WTC11 (cell line): ENCODE data around the gene DCLK1. TPM values are rescaled to one million over a fixed set of nuclear protein-coding genes. Genes with fewer than 3 reads are reported as not detected.

Experiments
- ATAC-seq: fragments of 200-7000 bp; cut with Tn5 transposase; 2 replicates; pipeline ENCODE4 v1.10.0; 2021; ENCODE audit warnings: mild to moderate bottlenecking, moderate library complexity
- CTCF ChIA-PET: fragments of 300-600 bp; sonication (Branson Sonifier 250); formaldehyde crosslinking; loops from one replicate; lab custom pipeline; 2021; ENCODE audit warnings: antibody characterized with exemption; lab: Charles Lee
- POLR2A ChIA-PET: fragments of 350-600 bp; sonication (Branson Sonifier 250); formaldehyde crosslinking; loops from one replicate; lab custom pipeline; 2021; ENCODE audit warnings: antibody characterized with exemption; lab: Charles Lee
- DNase-seq: peaks from one replicate; pipeline ENCODE4 v3.0.0; 2021; ENCODE audit warnings: low spot score
- H3K27ac Mint-ChIP-seq: 2 replicates; pipeline ENCODE4 v1.8.0; 2021; ENCODE audit warnings: mixed read lengths
- H3K27me3 Mint-ChIP-seq: 2 replicates; pipeline ENCODE4 v1.8.0; 2021; ENCODE audit warnings: low read depth, mild to moderate bottlenecking, moderate library complexity, mixed read lengths
- H3K36me3 Mint-ChIP-seq: 2 replicates; pipeline ENCODE4 v1.8.0; 2021; ENCODE audit warnings: mixed read lengths
- H3K4me1 Mint-ChIP-seq: 2 replicates; pipeline ENCODE4 v1.8.0; 2022; ENCODE audit warnings: mixed read lengths
- H3K4me3 Mint-ChIP-seq: 2 replicates; pipeline ENCODE4 v1.8.0; 2021; ENCODE audit warnings: mild to moderate bottlenecking, moderate library complexity, mixed read lengths
- H3K9me3 Mint-ChIP-seq: 2 replicates; pipeline ENCODE4 v1.8.0; 2021; ENCODE audit warnings: mixed read lengths
- AR ChIP-seq: fragments of 250-450 bp; sonication (Bioruptor Pico); IDR thresholded peaks from 2 replicates; pipeline ENCODE4 v1.9.0; 2021; ENCODE audit warnings: mild to moderate bottlenecking
- ATF6 ChIP-seq: sonication (generic); formaldehyde crosslinking; IDR thresholded peaks from 2 replicates; pipeline ENCODE4 v1.8.1; 2023; ENCODE audit warnings: mild to moderate bottlenecking, missing genetic modification reagents
- CREB1 ChIP-seq: sonication (generic); formaldehyde crosslinking; IDR thresholded peaks from 2 replicates; pipeline ENCODE4 v1.8.0; 2023; ENCODE audit warnings: mild to moderate bottlenecking, missing genetic modification reagents
- FOXP4 ChIP-seq: sonication (generic); formaldehyde crosslinking; IDR thresholded peaks from 2 replicates; pipeline ENCODE4 v1.8.0; 2022; ENCODE audit warnings: mild to moderate bottlenecking, missing genetic modification reagents
- GRHL2 ChIP-seq: fragments of 250-450 bp; sonication (Bioruptor Pico); IDR thresholded peaks from 2 replicates; pipeline ENCODE4 v1.8.0; 2022; ENCODE audit warnings: mild to moderate bottlenecking, moderate library complexity; ENCODE audit not compliant: insufficient replicate concordance, severe bottlenecking
- HMGA2 ChIP-seq: fragments of 250-450 bp; sonication (Bioruptor Pico); IDR thresholded peaks from 2 replicates; pipeline ENCODE4 v1.4.0; 2021; ENCODE audit warnings: mild to moderate bottlenecking, moderate library complexity
- IRF1 ChIP-seq: sonication (generic); formaldehyde crosslinking; IDR thresholded peaks from 2 replicates; pipeline ENCODE4 v1.8.0; 2023; ENCODE audit warnings: missing genetic modification reagents
- MLX ChIP-seq: sonication (generic); formaldehyde crosslinking; IDR thresholded peaks from 2 replicates; pipeline ENCODE4 v1.8.1; 2023; ENCODE audit warnings: mild to moderate bottlenecking, missing genetic modification reagents, moderate library complexity
- MYBL2 ChIP-seq: sonication (generic); formaldehyde crosslinking; IDR thresholded peaks from 2 replicates; pipeline ENCODE4 v1.8.1; 2023; ENCODE audit warnings: mild to moderate bottlenecking, moderate library complexity, missing genetic modification reagents
- NR3C1 ChIP-seq: sonication (generic); formaldehyde crosslinking; conservative IDR thresholded peaks from 2 replicates; pipeline ENCODE4 v1.8.1; 2023; ENCODE audit warnings: low read depth, mild to moderate bottlenecking, missing genetic modification reagents
- STAT6 ChIP-seq: sonication (generic); formaldehyde crosslinking; conservative IDR thresholded peaks from 2 replicates; pipeline ENCODE4 v1.8.1; 2023; ENCODE audit warnings: mild to moderate bottlenecking, low read depth, missing genetic modification reagents, moderate library complexity
- TP53 ChIP-seq: sonication (generic); formaldehyde crosslinking; IDR thresholded peaks from 2 replicates; pipeline ENCODE4 v1.8.1; 2023; ENCODE audit warnings: mild to moderate bottlenecking, missing genetic modification reagents
- ZBTB21 ChIP-seq: sonication (generic); formaldehyde crosslinking; IDR thresholded peaks from 2 replicates; pipeline ENCODE4 v1.8.1; 2023; ENCODE audit warnings: mild to moderate bottlenecking, missing genetic modification reagents, borderline replicate concordance
- ZBTB43 ChIP-seq: sonication (generic); formaldehyde crosslinking; IDR thresholded peaks from 2 replicates; pipeline ENCODE4 v1.8.1; 2023; ENCODE audit warnings: mild to moderate bottlenecking, missing genetic modification reagents
- total RNA-seq: library from RNA; stranded (reverse); gene quantifications from 3 replicates; pipeline ENCODE4 v1.2.3, GENCODE V29; 2021

Gene DCLK1
- total RNA-seq, 1 experiment from 2014 or later, result 18.5 TPM

GRCh38 chr13:35996360-35996759 is 134.8 kb downstream of the DCLK1 start (continued):
- TF ChIP-seq ATF6 (CRISPR knock-in tag), result no peak
- TF ChIP-seq ZBTB21 (CRISPR knock-in tag), result no peak
- no peak for TF ChIP-seq MYBL2 (CRISPR knock-in tag)
- TF ChIP-seq IRF1 (CRISPR knock-in tag), result no peak
- no peak for TF ChIP-seq GRHL2

- CTCF ChIA-PET, result interaction anchor here (1.2 to 1.6 kb wide), 2 partner anchors 280 to 288 kb away, joined by 3 to 4 read pairs; no protein-coding TSS in a partner anchor
These were observed 136.0 kb downstream of the DCLK1 start for GRCh38 chr13:35995136-35995535.

GRCh38 chr13:35994131-35994966 is 136.8 kb downstream of the DCLK1 start:
- H3K36me3 Mint-ChIP-seq, result no peaks in the 10 kb centered on the region
- H3K9me3 Mint-ChIP-seq, result peaks cover 5% of the 10 kb centered on the region; the same call in 1 of the 2 replicates
- ChIA-PET POLR2A (no interaction called here), CTCF (interaction anchor here (0.6 to 1.7 kb wide), 4 partner anchors 10 to 368 kb away, joined by 3 to 4 read pairs (median 3); no protein-coding TSS in a partner anchor)
- peaks cover 68% of the 10 kb centered on the region for H3K4me1 Mint-ChIP-seq
- H3K4me3 Mint-ChIP-seq, result no peak overlapping the region
- DNase-seq (no peak), ATAC-seq (no peak)
- no peaks in the 10 kb centered on the region for H3K27me3 Mint-ChIP-seq
- peak overlapping the region; percentile 40 for H3K27ac Mint-ChIP-seq
- no peak for TF ChIP-seq MLX
- no peak for TF ChIP-seq ZBTB43
- TF ChIP-seq IRF1 (CRISPR knock-in tag), result no peak
- no peak for TF ChIP-seq FOXP4 (CRISPR knock-in tag)
- TF ChIP-seq STAT6, result no peak
- TF ChIP-seq NR3C1 (CRISPR knock-in tag), result no peak
- TF ChIP-seq CREB1 (CRISPR knock-in tag), result no peak
- no peak for TF ChIP-seq HMGA2 (CRISPR knock-in tag)

More at GRCh38 chr13:35995136-35995535, 136.0 kb downstream of the DCLK1 start:
- TF ChIP-seq NR3C1 (CRISPR knock-in tag) (no peak), TP53 (no peak), AR (CRISPR knock-in tag) (no peak)
- POLR2A ChIA-PET, result no interaction called here
- H3K27me3 Mint-ChIP-seq, result no peaks in the 10 kb centered on the region
- DNase-seq, result no peak
- H3K4me3 Mint-ChIP-seq, result no peak overlapping the region
- H3K27ac Mint-ChIP-seq, result 0 out of 2 replicates have a peak overlapping the region, but pooled peaks have one; percentile 22
- peaks cover 5% of the 10 kb centered on the region; the same call in 1 of the 2 replicates for H3K9me3 Mint-ChIP-seq
- peaks cover 67% of the 10 kb centered on the region for H3K4me1 Mint-ChIP-seq
- ATAC-seq, result no peak
- H3K36me3 Mint-ChIP-seq, result no peaks in the 10 kb centered on the region
